ENCODE measurements around the gene NOX5.

NOX5 gene

DNA sequence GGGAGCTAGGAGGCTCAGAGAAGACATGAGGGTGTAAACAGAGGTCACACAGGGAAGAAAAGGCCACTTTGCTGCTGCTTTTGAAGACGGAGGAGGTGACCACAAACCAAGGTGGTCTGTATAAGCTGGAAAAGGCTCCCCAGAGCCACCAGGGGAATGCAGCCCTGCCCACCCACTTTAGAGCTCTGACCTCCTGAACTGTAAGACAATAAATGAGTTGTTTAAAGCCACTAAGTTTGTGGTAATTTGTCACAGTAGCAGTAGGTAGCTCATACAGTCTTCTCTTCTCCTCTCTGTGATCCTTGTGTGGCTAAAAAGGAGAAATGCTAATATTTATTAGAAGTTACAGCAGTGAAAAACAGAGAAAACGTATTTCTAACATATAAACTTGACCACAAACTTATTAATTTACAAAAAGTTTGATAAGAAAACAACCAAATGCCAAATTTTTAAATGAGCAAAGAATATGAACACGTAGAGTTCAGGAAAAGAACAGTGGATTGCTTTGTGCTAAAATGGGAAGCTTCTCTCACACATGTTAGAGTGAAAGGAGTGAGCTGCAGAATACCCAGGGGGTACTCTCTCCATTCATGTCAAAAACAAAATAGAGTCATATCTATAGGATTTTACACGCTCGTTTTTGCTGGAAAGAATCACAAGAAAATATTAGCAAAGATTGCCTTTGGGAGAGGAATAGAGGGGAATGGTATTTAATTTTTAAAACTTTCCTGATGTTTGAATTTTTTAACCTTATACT lies 71.0 kb downstream of the NOX5 start:
- DNase-seq: no peak

DNA sequence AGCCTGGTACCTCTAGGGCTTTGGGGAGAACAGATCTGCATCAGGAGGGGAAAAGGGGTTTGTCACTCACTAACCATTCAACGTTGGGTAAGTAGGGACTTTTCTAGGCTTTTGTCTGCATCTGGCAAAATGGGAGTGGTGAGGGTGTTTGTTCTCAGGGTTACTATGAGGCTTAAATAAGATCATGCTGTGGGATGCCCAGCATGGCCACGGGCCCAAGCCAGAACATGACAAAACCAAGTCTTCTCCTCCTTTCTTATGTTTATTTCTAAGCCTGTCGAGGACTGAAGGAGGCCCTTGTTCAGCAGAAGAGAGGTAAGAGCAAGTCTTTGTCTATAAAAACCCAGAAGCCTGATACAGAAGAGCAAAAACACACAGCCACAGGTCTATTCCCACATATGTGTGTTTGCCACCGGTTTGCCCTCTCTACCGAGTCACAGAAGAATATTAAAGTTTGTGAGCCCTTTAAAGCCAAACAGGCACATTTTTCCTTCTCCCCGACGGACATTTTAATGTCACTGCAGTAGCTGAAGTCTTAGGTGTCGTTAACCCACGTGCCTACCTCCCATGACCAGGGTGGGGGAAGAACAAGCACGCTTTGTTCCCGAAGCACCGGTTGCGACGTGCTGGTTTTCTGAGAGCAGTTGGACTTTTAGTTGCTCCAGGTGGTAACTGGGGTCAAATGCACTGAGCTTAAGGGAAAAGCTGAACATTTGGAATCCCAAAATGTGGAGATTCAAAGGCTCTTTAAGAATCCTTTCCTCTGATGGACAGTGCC lies 72.1 kb downstream of the NOX5 start:
- DNase-seq: no peak

GRCh38 chr15:69087366-69087976 lies 73.0 kb downstream of the NOX5 start:
- no peak for DNase-seq

- DNase-seq: no peak
These were observed 73.9 kb downstream of the NOX5 start for GRCh38 chr15:69088300-69088965.

GRCh38 chr15:69089258-69089657 lies 74.8 kb downstream of the NOX5 start:
- no peak for DNase-seq

GRCh38 chr15:69090197-69090948 lies 75.9 kb downstream of the NOX5 start:
- no peak for DNase-seq

- no peak for DNase-seq
These were observed 77.2 kb downstream of the NOX5 start for GRCh38 chr15:69091654-69092053.

DNA sequence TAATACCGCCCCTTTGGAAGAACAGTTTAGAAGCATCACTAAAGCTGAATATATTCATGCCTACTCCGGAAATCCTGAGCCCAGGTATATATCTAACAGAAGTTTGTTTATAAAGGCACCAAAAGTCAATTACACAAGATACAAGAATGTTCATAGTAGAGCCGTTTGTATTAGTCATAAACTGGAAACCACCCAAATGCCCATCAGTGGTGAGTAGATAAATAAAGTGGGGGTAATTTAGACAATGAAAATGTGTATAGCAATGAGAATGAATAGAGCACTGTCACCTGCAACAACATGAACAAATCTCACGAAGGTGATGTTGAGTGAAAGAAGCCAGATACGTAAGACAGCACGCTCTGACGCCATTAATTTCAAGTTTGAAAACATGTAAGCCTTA lies 77.7 kb downstream of the NOX5 start:
- DNase-seq: no peak

DNA sequence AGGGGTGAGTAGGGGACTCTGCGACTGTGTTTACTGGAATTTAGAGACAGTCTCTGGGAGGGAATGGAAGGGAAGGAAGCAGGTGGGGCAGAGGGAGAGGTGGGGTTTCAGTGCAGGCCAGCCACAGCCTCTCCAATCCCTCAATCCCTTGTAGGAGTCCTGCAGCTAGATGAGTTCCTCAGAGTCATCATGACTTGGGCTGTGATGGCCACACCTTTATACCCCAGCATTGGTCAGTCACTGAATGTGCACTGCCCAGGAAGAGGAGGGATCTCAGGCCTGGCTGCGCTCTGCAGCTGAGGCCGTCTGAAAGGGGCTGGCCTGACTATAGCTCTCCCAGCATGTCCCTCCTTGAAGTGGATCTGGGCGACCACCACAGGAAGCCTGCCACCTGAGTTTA lies 78.6 kb downstream of the NOX5 start:
- no peak for DNase-seq

DNA sequence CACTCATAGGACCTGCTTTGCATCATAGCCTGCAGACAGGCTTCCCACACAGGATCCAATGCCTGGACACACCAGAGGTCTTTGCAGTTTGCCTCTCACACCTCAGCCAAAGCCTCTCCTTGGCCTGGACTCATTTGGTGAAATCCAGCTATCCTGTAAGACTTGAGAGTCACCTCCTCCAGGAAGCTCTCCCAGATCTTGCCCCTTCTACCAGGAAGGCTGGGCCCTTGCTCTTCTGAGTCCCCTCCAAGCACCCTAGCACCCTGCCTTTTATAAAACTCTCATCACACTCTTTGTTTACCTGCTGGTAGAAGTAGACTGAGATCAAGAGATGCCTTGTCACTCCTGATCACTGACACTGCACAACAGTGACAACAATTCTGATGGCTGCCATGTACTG lies 79.1 kb downstream of the NOX5 start:
- DNase-seq: no peak

DNA sequence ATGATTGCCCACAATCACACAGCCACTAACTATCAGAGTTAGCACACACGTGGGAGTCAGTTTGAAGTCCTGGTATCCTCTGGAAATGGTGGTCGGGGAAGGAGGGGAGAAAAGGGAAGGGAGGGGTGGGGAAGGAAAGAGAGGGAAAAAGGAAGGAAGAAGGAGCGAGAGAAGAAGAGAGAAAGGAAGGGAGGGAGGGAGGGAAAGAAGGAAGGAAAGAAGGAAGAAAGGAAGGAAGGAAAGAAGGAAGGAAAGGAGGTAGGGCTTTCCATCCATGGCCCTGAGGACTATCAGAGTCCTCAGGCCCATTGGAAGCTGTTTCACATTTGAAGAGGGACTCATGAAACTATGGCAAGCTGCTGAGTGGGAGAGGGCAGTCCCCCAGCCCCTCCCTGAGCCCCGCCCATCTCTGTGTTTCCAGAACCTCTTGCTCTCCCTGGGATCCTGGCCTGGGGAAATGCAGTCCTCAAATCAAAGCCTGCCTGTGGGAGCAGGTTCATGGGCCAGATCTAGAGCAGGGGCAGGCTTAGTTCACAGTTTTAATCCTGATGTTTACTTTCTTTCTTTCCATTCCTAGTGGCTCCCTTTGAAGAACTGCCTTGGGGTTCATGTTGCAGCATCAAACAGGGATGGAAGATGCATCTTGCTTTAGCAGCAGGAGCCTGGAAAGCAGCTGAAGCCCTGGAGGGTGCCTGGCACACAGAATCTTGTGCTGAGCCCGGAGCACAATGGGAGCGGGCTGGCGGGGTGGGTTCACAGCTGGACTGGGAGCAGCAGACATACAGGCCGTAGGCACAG lies 79.8 kb downstream of the NOX5 start:
- no peak for DNase-seq

DNA sequence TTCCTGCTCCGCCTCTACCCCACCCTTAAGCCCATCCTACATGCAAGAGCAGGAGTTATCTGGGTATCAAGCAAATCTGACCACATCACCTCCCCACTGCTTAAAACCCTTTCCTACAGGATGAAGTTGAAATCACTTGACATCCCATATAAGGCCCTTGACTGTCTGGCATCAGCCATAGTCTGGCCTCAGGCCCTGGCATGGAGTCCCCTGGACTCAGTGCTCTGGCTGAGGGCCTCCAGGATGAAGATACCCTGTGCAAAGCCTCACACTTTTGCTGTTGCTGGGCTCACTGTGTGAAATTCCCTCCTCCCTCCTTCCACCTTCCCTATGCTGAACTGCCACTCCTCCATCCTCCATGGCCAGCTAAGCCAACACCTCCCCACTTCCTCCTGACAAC lies 80.8 kb downstream of the NOX5 start:
- DNase-seq: no peak

GRCh38 chr15:69096196-69096595 lies 81.7 kb downstream of the NOX5 start:
- DNase-seq: no peak

GRCh38 chr15:69096626-69097025 lies 82.1 kb downstream of the NOX5 start:
- DNase-seq: no peak

GRCh38 chr15:69098771-69099170 lies 84.3 kb downstream of the NOX5 start:
- DNase-seq: no peak

DNA sequence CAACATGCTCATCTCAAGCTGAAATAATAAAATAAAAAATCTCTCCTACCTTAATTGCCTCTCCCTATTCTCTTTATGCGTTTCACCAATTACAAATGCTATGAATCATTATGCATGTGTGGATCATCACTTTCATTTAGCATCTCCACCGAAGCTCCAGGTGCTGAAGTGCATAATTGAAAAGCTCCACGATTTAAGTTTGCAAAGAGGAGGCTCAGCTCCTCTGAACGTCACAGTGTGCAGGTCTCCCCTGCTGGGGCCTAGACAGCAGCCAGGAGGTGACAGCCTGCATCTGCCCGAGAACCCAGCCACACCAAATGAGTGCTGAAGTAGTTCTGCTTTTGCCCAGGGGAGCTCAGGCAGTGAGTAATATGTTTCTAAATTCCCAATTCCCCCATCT lies 85.4 kb downstream of the NOX5 start:
- DNase-seq: no peak

DNA sequence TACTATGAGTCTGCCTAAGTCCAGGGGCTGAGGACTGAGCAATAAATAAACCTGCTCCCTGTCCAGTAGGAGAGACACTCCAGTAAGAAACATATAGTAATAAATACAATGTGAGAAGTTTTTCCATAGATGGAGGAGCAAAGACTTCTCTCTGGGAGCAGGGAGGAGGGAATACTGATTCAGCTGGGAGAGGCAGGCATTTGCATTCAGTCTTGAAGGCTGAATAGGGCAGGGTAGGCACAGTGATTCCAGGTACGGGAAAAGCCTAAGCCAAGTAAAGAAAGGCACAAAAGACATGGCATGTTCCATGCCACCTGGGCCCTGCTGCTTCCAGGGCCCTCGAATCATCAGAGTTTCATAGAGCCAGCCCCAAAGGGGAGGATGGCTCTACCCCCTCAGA lies 86.3 kb downstream of the NOX5 start:
- no peak for DNase-seq

DNA sequence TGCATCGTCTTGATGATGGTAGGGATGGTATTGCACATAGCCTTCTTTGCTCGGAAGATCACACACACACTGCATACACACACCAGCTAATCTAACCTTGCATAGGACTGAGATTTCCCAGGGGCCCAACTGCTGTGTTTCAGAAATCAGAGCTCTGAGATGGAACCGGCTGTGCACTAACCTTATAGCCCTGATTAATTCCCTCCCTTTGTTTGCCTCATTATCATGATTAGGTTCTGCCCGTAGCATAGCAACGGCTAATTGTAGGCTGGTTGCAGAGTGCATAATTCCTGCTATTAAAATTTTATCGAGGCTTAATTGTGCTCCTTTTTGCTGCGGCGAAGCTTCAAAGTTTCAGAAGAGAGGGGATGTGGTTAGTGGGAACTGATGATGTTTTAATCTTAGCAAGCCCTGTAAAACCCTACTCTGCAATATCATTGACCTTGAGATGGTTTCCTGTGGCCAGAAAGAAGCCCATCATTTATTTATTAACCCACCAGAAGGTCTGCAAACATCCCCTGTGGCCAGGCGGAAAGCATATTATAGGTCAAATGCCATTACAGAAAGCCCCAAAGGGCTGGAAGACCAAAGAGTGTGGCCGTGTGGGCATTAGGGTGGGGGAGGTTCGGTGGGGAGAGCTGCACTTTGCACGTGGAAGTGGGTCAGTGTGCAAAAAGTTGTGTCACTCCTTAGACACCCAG lies 89.7 kb downstream of the NOX5 start:
- DNase-seq: no peak

DNA sequence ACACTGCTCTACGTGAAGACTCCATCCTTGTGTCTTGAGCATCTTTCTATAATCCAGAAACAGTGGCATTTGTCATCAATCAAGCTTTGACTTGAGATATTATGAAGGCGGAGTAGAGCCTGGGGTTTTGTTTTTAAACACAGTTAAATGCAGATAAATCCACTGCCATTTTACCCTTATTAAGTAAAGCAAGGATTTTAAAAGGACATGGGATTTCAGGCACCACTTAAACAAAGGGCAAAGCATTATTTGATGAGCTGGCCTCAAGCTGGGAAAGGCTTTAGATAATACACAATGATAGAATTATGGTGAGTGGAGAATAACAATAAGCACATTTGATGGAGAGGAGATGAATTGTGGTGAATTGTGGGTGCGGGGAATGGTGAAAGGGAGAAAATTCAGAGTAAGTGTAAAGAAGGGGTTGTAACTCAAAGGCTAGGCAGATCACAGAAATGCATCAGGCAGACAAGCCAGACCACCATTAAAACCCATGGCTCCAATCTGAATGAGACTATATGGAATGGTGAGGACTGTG lies 91.0 kb downstream of the NOX5 start:
- no peak for DNase-seq

GRCh38 chr15:69107025-69107620 lies 92.6 kb downstream of the NOX5 start:
- no peak for DNase-seq
